AG04450 (cell line): Measurements from ENCODE around the gene KASH5. TPM values are rescaled to one million over a fixed set of nuclear protein-coding genes. Genes with fewer than 3 reads are reported as not detected.
A peak's percentile ranks its signal among the peaks of the same experiment; 100 is the strongest.

ENCODE experiments used
- CTCF ChIA-PET: fragments of 300-600, 350-600 bp; formaldehyde crosslinking; extraction: SDS; loops from one replicate; lab custom pipeline; 2022; ENCODE audit warnings: antibody characterized with exemption, inconsistent platforms; lab: Charles Lee
- POLR2A ChIA-PET: fragments of 350-600 bp; formaldehyde crosslinking; extraction: SDS; loops from one replicate; lab custom pipeline; 2021; ENCODE audit warnings: antibody characterized with exemption, inconsistent platforms; lab: Yijun Ruan, JAX
- DNase-seq: peaks from one replicate; pipeline ENCODE4 v3.0.0-alpha.2; 2011; ENCODE audit warnings: low read depth, low spot score
- H3K27ac ChIP-seq: one replicate; pipeline ENCODE4 v1.5.1; 2012; ENCODE audit warnings: low read depth, low read length, control low read depth
- H3K27me3 ChIP-seq: one replicate; pipeline ENCODE4 v1.6.0; 2012; ENCODE audit warnings: low read length; ENCODE audit not compliant: control insufficient read depth, insufficient read depth
- H3K4me3 ChIP-seq: 2 replicates; pipeline ENCODE4 v1.5.1; 2011; ENCODE audit warnings: mild to moderate bottlenecking, low read depth, low read length, control low read depth
- H3K9me3 ChIP-seq: 2 replicates; pipeline ENCODE4 v1.5.1; 2012; ENCODE audit warnings: low read length; ENCODE audit not compliant: control insufficient read depth, insufficient read depth
- CTCF ChIP-seq: IDR thresholded peaks from 2 replicates; pipeline ENCODE4 v1.5.1; 2011; ENCODE audit warnings: low read depth, low read length, control low read depth, inconsistent platforms
- polyA plus RNA-seq: library from polyadenylated mRNA; depleted of rRNA; stranded (reverse); fragments of >200 nt; gene quantifications from 2 replicates; pipeline ENCODE4 v1.2.3, GENCODE V29; 2011

The KASH5 gene
- polyA plus RNA-seq, 1 experiment, result not detected

GRCh38 chr19:49362048-49362928, 25.8 kb upstream of the KASH5 start, which contains the start of gene TEAD2:
Gene TEAD2, minus strand, starts transcription at chr19:49362416. Its CDS starts 2,341 bp downstream, at chr19:49360075.
- no peaks in the 10 kb centered on the region for H3K27me3 ChIP-seq
- TF ChIP-seq CTCF, result no peak
- H3K9me3 ChIP-seq, result peaks cover 2% of the 10 kb centered on the region; the same call in 1 of the 2 replicates
- H3K4me3 ChIP-seq, result peak within 1 kb of the TSS; percentile 92
- DNase-seq, result no peak
- CTCF ChIA-PET, result interaction anchor here (0.6 to 1.7 kb wide), 5 partner anchors 18 to 137 kb away, joined by 3 to 6 read pairs (median 4); partner anchors contain the start of gene PIH1D1
- H3K27ac ChIP-seq, result peak within 1 kb of the TSS; percentile 92
- POLR2A ChIA-PET, result interaction anchor here (0.6 to 1.6 kb wide), 5 partner anchors 10 to 852 kb away, joined by 3 to 10 read pairs (median 4); no protein-coding TSS in a partner anchor

- Histone ChIP-seq H3K9me3 (peaks cover 3% of the 10 kb centered on the region; the same call in 1 of the 2 replicates), H3K4me3 (peak overlapping the region; percentile 92), H3K27ac (peak overlapping the region; percentile 78), H3K27me3 (no peaks in the 10 kb centered on the region)
- POLR2A ChIA-PET, result interaction anchor here (1.6 kb wide), 1 partner anchor 24 kb away, joined by 10 read pairs; no protein-coding TSS in a partner anchor
- no peak for DNase-seq
- CTCF ChIA-PET, result interaction anchor here (0.9 to 1.7 kb wide), 4 partner anchors 17 to 137 kb away, joined by 3 to 4 read pairs (median 4); partner anchors contain the start of gene PIH1D1
- no peak for TF ChIP-seq CTCF
These were observed 25.2 kb upstream of the KASH5 start for GRCh38 chr19:49362929-49363267.

- peak; percentile 98 for DNase-seq
- H3K4me3 ChIP-seq, result peak within 1 kb of the TSS; percentile 92
- TF ChIP-seq CTCF, result 0 out of 2 replicates have a peak, but pooled peaks have one; percentile 3
- H3K27ac ChIP-seq, result peak within 1 kb of the TSS; percentile 78
- ChIA-PET POLR2A (interaction anchor here (1.6 kb wide), 1 partner anchor 24 kb away, joined by 10 read pairs; no protein-coding TSS in a partner anchor), CTCF (interaction anchor here (0.6 to 1.7 kb wide), 5 partner anchors 17 to 138 kb away, joined by 3 to 6 read pairs (median 4); partner anchors contain the start of gene PIH1D1)
- H3K9me3 ChIP-seq, result peaks cover 8% of the 10 kb centered on the region; the same call in 1 of the 2 replicates
- H3K27me3 ChIP-seq, result no peaks in the 10 kb centered on the region
These were observed 24.6 kb upstream of the KASH5 start, which contains the start of gene DKKL1 for GRCh38 chr19:49363268-49364082. Gene DKKL1, plus strand, starts transcription at chr19:49363877. Its CDS starts 122 bp downstream, at chr19:49363999.

GRCh38 chr19:49364083-49364737, 23.8 kb upstream of the KASH5 start:
- POLR2A ChIA-PET, result no interaction called here
- DNase-seq, result no peak
- Histone ChIP-seq H3K9me3 (peaks cover 14% of the 10 kb centered on the region), H3K27me3 (no peaks in the 10 kb centered on the region), H3K27ac (peak overlapping the region; percentile 39), H3K4me3 (peak overlapping the region; percentile 27)
- TF ChIP-seq CTCF, result no peak
- CTCF ChIA-PET, result no interaction called here
